Stimulated activated naive CD4-positive, alpha-beta T cell (primary cell): ENCODE results near the gene BAHCC1.

Source experiments
- DNase-seq, 6 experiments: peaks; one replicate each; lab custom pipeline; 2025; lab: John Stamatoyannopoulos, UW

Gene BAHCC1

GRCh38 chr17:81493198-81494038 is 98.2 kb downstream of the BAHCC1 start:
- no peak for DNase-seq

- no peak for DNase-seq
Measured at GRCh38 chr17:81494626-81495377, 99.5 kb downstream of the BAHCC1 start.

- no peak for DNase-seq
Measured at GRCh38 chr17:81498953-81499600, 103.8 kb downstream of the BAHCC1 start.

DNA sequence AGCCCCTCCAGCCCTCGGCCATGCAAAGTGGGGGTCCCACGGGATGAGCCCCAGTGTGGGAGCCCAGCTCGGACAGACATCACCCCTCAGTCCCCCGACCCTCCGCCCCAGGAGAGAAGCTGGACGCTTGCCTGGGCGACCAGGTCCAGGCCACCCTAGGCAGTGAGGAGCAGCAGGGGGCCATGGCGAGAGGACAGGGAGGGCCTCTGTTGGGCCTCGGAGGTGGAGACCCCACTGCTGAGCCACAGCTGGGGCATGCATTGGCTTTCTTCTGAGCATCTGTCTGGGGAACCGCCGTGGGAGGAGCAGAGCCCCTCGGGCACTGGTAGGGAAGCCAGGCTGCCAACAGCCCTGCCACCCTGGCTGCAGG is 104.3 kb downstream of the BAHCC1 start:
- no peak for DNase-seq

DNA sequence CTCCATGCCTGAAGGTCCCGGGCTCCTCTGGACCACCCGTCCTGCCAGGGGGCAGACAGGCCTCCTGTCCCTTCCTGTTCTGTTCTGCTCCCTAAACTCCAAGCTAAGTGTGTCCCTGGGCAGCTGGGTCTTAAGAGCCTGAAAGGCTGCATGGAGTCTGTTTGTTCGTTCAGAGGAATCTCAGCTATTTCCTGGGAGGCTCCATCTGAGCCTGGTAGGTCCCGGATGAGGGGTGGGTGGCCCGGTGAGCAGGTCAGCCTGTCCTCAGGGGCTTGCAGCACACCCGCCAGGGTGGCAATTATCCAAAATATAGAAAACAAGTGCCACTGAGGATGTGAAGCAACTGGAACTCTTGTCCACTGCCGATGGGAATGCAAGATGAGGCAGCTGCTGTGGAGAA is 104.8 kb downstream of the BAHCC1 start:
- DNase-seq: no peak

GRCh38 chr17:81502471-81503017 is 107.3 kb downstream of the BAHCC1 start:
- no peak for DNase-seq

GRCh38 chr17:81503619-81504018 is 108.4 kb downstream of the BAHCC1 start:
- no peak for DNase-seq

DNA sequence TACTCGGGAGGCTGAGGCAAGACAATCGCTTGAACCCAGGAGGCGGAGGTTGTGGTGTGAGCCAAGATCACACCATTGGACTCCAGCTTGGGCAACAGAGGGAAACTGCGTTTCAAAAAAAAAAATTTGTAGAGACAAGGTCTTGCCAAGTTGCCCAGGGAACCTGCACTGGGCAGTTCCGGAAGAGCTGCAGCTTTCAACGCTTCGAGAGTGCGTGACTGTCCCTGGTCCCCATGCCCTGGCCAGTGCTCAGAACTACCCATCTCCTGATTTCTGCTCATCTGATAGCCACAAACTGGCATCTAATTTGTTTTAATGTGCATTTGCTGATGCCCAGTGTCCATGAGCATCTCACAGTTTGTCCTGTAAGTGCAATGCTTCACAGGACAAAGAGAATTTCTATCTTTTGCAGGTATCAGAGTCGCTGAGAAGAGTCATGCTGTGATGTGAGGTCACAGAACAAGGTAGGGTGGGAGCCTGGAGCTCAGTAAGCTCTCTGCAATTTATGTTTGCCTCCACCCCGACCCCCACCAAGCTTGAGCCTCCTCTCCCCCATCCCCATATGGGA is 113.5 kb downstream of the BAHCC1 start:
- DNase-seq: peak in 1 of 6 experiments; percentile 12

DNA sequence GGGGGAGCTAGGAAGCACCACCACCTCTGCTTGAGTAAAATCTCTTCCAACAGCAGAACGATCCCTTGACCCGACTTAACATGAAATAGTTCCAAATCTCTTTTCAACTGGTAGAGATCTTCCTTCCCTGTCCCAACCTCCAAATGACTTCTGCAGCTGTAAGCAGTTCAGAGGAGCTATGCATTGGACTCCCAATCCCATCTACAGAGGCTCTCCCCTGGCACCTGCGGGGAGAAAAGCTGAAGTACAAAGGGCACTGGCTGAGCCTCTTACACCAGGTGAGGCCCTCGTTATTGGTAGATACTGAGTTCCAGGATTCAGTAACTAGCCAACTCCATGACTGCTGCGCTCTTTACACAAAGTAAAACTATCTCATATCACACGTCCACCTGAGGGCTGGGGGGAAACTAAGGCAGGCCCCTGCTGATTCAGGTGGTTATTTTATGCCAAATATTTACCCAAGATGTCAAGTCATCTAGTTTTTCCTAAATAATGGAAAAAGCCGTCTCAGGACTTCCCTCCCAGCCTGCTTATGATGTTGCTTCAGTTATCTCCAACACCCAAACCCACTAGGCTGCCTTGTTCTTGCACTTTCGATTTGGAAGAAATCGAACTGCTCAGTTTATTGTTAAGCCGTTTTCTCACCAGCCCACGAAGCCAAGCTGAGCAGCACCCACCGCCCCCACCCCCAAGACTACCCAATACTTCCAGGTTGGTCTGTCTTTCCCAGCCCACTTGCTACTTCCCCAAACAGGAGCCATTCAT is 114.1 kb downstream of the BAHCC1 start:
- peak in 5 of 6 experiments; percentile 10 to 72 (median 44) for DNase-seq

GRCh38 chr17:81509972-81510784 is 114.9 kb downstream of the BAHCC1 start:
- DNase-seq: peak in 3 of 6 experiments; percentile 24 to 67 (median 47)

GRCh38 chr17:81510785-81511553 is 115.7 kb downstream of the BAHCC1 start:
- DNase-seq: peak; percentile 10 to 71 (median 50)

GRCh38 chr17:81511554-81511803 is 116.2 kb downstream of the BAHCC1 start:
- DNase-seq: peak in 1 of 6 experiments; percentile 56

GRCh38 chr17:81511804-81512561 is 116.7 kb downstream of the BAHCC1 start:
- peak; percentile 6 to 70 (median 44) for DNase-seq

DNA sequence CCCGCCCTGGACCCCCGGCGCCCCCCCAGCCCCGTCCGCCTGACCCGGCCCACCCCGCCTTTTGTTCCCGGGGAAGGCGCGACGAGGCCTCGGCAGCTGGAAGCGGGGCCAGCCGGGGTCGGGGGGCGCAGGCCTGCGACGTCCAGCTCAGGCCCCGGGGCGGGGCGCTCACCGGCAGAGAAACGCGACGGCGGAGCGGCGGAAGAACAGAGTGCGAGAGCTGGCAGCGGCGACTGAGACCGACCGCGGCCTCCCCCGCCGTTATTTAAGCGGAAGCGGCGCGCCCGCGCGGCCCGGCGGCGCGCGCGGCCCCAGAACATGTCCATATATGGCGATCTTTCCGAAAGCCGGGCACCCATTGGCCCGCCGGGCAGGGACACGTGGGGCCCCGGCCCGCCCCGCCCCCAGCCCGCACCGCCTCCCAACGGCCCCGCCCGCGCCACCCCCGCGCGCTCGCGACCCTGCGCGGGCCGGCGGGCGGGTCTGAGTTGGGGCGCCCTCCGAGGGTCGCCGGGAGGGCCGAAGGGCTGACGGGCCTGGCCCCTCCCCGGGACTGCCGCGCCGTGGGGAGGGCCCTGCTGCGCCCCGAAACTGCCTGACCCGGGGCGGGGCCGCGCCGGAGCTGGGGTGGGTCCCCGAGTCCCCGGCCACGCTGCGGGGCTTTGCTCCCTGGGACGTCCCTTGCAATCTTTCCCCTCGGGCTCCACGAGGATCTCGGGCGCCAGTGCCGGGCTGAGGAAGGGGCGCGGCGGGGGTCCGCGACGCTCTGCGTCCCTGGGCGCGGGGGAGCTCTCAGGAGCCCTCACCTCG is 117.5 kb downstream of the BAHCC1 start, which contains the start of gene ACTG1:
Gene ACTG1, minus strand, starts transcription at position 238 of the 810 bp plus-strand sequence. CDS start 445 bp downstream, outside the sequence.
- DNase-seq: peak; percentile 85 to 93 (median 89)

DNA sequence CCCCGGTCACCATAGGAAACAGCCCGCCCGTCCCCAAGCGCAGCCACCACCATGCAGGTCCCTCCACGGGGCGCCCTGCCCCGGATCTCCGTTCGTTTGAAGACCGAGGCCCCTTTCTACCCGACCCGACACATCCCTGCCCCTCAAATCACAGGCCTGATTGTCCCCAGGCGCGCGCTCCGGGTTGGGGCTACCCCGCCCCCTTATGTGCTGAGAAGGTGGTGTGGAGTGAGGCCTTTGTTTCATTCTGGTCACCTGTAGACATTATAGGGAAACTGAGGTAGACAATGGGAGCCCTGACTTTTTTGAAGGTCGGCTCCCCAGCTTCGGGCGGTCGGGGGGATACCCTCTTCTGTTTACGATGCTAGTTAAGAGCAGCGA is 118.1 kb downstream of the BAHCC1 start:
- peak; percentile 17 to 72 (median 58) for DNase-seq

- DNase-seq: peak in 5 of 6 experiments; percentile 12 to 68 (median 46)
Measured at GRCh38 chr17:81513753-81514488, 118.7 kb downstream of the BAHCC1 start.

- DNase-seq: peak in 1 of 6 experiments; percentile 49
Measured at GRCh38 chr17:81514489-81514738, 119.2 kb downstream of the BAHCC1 start.
